KMS-11 (cell line): ENCODE measurements around the gene SEC61A2.

ENCODE experiments used
- H2AFZ ChIP-seq: fragments of 200-600 bp; sonication (generic); 2 replicates; pipeline ENCODE4 v1.6.1; 2016; ENCODE audit warnings: antibody characterized with exemption, mixed run types, low read depth
- H3K27ac ChIP-seq: fragments of 200-600 bp; sonication (generic); 2 replicates; pipeline ENCODE4 v1.6.1; 2016; ENCODE audit warnings: mild to moderate bottlenecking, mixed run types
- H3K27me3 ChIP-seq: fragments of 200-600 bp; sonication (generic); 2 replicates; pipeline ENCODE4 v1.6.1; 2017; ENCODE audit warnings: mild to moderate bottlenecking, low read depth, mixed run types, moderate library complexity; ENCODE audit not compliant: insufficient read depth
- H3K36me3 ChIP-seq: fragments of 200-600 bp; sonication (generic); 2 replicates; pipeline ENCODE4 v1.6.1; 2017; ENCODE audit warnings: mild to moderate bottlenecking, mixed run types; ENCODE audit not compliant: insufficient read depth
- H3K4me1 ChIP-seq: fragments of 200-600 bp; sonication (generic); 2 replicates; pipeline ENCODE4 v1.6.1; 2016; ENCODE audit warnings: mild to moderate bottlenecking, low read depth, mixed run types; ENCODE audit not compliant: poor library complexity, severe bottlenecking
- H3K4me2 ChIP-seq: fragments of 200-600 bp; sonication (generic); 2 replicates; pipeline ENCODE4 v1.7.0; 2016; ENCODE audit warnings: mild to moderate bottlenecking, mixed run types
- H3K4me3 ChIP-seq: fragments of 200-600 bp; sonication (generic); IDR thresholded peaks from 2 replicates; pipeline ENCODE4 v1.6.1; 2017; ENCODE audit warnings: low read depth, low read length, mixed read lengths; ENCODE audit not compliant: insufficient read depth
- H3K79me2 ChIP-seq: fragments of 200-600 bp; sonication (generic); 2 replicates; pipeline ENCODE4 v1.6.1; 2016; ENCODE audit warnings: low read depth, mixed run types; ENCODE audit not compliant: insufficient read depth
- H3K9ac ChIP-seq: fragments of 200-600 bp; sonication (generic); 2 replicates; pipeline ENCODE4 v1.6.1; 2016; ENCODE audit warnings: mild to moderate bottlenecking, mixed run types
- H4K20me1 ChIP-seq: fragments of 200-600 bp; sonication (generic); 2 replicates; pipeline ENCODE4 v1.6.1; 2016; ENCODE audit warnings: mild to moderate bottlenecking, mixed run types; ENCODE audit not compliant: insufficient read depth
- CTCF ChIP-seq: fragments of 200-600 bp; sonication (generic); conservative IDR thresholded peaks from 2 replicates; pipeline ENCODE4 v1.6.1; 2017; ENCODE audit warnings: low read depth, mild to moderate bottlenecking, antibody characterized with exemption, low read length, moderate library complexity, mixed read lengths

Gene SEC61A2

GRCh38 chr10:12202226-12202625 lies 72.7 kb downstream of the SEC61A2 start:
- H3K9ac ChIP-seq = no peak overlapping the region
- H3K27ac ChIP-seq = no peak overlapping the region
- TF ChIP-seq CTCF = no peak
- H3K36me3 ChIP-seq = no peaks in the 10 kb centered on the region
- no peak overlapping the region for H2AFZ ChIP-seq
- H3K4me1 ChIP-seq = peaks cover 11% of the 10 kb centered on the region
- H3K4me3 ChIP-seq = no peak overlapping the region
- no peaks in the 10 kb centered on the region for H4K20me1 ChIP-seq
- peaks cover 56% of the 10 kb centered on the region for H3K79me2 ChIP-seq
- H3K4me2 ChIP-seq = no peak overlapping the region
- no peaks in the 10 kb centered on the region for H3K27me3 ChIP-seq

- H3K4me1 ChIP-seq = peaks cover 3% of the 10 kb centered on the region
- H3K27me3 ChIP-seq = no peaks in the 10 kb centered on the region
- peaks cover 36% of the 10 kb centered on the region; the same call in 1 of the 2 replicates for H3K79me2 ChIP-seq
- no peak overlapping the region for H3K4me2 ChIP-seq
- no peak overlapping the region for H3K9ac ChIP-seq
- H3K4me3 ChIP-seq = no peak overlapping the region
- peaks cover 4% of the 10 kb centered on the region; the same call in 1 of the 2 replicates for H3K36me3 ChIP-seq
- H2AFZ ChIP-seq = no peak overlapping the region
- no peak for TF ChIP-seq CTCF
- no peaks in the 10 kb centered on the region for H4K20me1 ChIP-seq
- no peak overlapping the region for H3K27ac ChIP-seq
Measured at GRCh38 chr10:12205082-12205481, 75.6 kb downstream of the SEC61A2 start.

GRCh38 chr10:12207114-12207513 lies 77.6 kb downstream of the SEC61A2 start:
- no peaks in the 10 kb centered on the region for H4K20me1 ChIP-seq

DNA sequence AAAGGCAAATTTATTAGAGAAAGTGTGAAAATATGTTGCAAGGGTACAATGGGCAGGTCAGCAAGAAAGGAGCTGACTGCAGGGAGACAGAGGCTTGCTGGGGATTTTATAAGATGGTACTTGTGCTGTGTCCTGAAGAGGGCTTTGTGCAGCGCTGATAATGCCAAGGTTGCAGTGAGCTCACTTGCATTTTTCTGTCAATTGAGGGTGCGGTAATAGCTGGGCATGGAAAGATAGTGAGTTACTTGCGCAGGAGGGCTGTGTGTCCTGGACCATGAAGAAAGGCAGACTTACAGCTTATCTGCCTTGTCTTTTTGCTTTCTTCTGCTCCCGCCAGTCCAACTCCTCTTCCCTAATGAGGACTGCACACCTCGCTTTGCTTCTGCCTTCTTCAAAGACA lies 79.0 kb downstream of the SEC61A2 start:
- Histone ChIP-seq H3K27ac (no peak overlapping the region), H3K36me3 (peaks cover 11% of the 10 kb centered on the region), H3K9ac (no peak overlapping the region), H2AFZ (no peak overlapping the region), H3K4me1 (peaks cover 16% of the 10 kb centered on the region), H3K27me3 (no peaks in the 10 kb centered on the region), H3K4me2 (no peak overlapping the region), H3K79me2 (peaks cover 18% of the 10 kb centered on the region; the same call in 1 of the 2 replicates), H4K20me1 (no peaks in the 10 kb centered on the region), H3K4me3 (no peak overlapping the region)
- no peak for TF ChIP-seq CTCF

More at GRCh38 chr10:12207114-12207513, 77.6 kb downstream of the SEC61A2 start:
- Histone ChIP-seq H3K27ac (no peak overlapping the region), H3K36me3 (peaks cover 11% of the 10 kb centered on the region), H2AFZ (no peak overlapping the region), H3K27me3 (no peaks in the 10 kb centered on the region), H3K4me2 (no peak overlapping the region), H3K4me1 (peaks cover 16% of the 10 kb centered on the region), H3K9ac (no peak overlapping the region), H3K4me3 (no peak overlapping the region), H3K79me2 (peaks cover 25% of the 10 kb centered on the region; the same call in 1 of the 2 replicates)
- no peak for TF ChIP-seq CTCF

DNA sequence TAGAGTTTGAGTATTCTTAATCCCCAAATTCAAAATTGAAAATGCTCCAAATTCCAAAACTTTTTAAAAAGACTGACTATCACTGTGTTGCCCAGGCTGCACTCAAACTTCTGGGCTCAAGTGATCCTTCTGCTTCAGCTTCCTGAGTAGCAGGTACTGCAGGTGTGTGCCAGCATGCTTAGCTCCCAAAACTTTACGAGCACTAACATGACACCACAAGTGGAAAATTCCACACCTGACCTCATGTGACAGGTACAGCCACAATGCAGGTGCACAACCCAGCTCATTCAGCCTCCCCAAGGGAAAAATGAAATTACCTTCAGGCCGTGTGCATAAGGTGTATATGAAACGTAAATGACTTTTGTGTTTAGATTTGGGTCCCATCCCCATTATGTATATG lies 83.0 kb downstream of the SEC61A2 start:
- peaks cover 16% of the 10 kb centered on the region for H3K4me1 ChIP-seq
- no peak overlapping the region for H2AFZ ChIP-seq
- H3K27ac ChIP-seq = no peak overlapping the region
- H3K9ac ChIP-seq = no peak overlapping the region
- no peak for TF ChIP-seq CTCF
- H3K4me3 ChIP-seq = no peak overlapping the region
- H3K27me3 ChIP-seq = no peaks in the 10 kb centered on the region
- H3K36me3 ChIP-seq = peaks cover 11% of the 10 kb centered on the region
- 0 out of 2 replicates have a peak, but pooled peaks cover 2% of the 10 kb centered on the region for H3K79me2 ChIP-seq
- no peak overlapping the region for H3K4me2 ChIP-seq
- H4K20me1 ChIP-seq = no peaks in the 10 kb centered on the region
